ENCODE measurements around the gene SEPSECS.

Gene SEPSECS

GRCh38 chr4:25155947-25156346 is 4.3 kb downstream of the SEPSECS start:
- DNase-seq (ENCODE audit: low spot score): no peak

- peak; percentile 61 for DNase-seq (ENCODE audit: low spot score)
Measured at GRCh38 chr4:25154594-25155265, 5.5 kb downstream of the SEPSECS start.

GRCh38 chr4:25146076-25146475 is 14.2 kb downstream of the SEPSECS start:
- DNase-seq (ENCODE audit: low spot score): no peak

- peak; percentile 31 for DNase-seq (ENCODE audit: low spot score)
Measured at GRCh38 chr4:25144870-25145481, 15.3 kb downstream of the SEPSECS start.

GRCh38 chr4:25142468-25142867 is 17.8 kb downstream of the SEPSECS start:
- no peak for DNase-seq (ENCODE audit: low spot score)

GRCh38 chr4:25141592-25141991 is 18.7 kb downstream of the SEPSECS start:
- DNase-seq (ENCODE audit: low spot score): no peak

GRCh38 chr4:25133132-25133531 is 27.1 kb downstream of the SEPSECS start:
- no peak for DNase-seq (ENCODE audit: low spot score)

- no peak for DNase-seq (ENCODE audit: low spot score)
Measured at GRCh38 chr4:25131926-25132325, 28.3 kb downstream of the SEPSECS start.

- no peak for DNase-seq (ENCODE audit: low spot score)
Measured at GRCh38 chr4:25131381-25131780, 28.9 kb downstream of the SEPSECS start.

GRCh38 chr4:25129917-25130316 is 30.3 kb downstream of the SEPSECS start:
- DNase-seq (ENCODE audit: low spot score): no peak

- no peak for DNase-seq (ENCODE audit: low spot score)
Measured at GRCh38 chr4:25128671-25129070, 31.6 kb downstream of the SEPSECS start.

GRCh38 chr4:25123236-25123635 is 37.0 kb downstream of the SEPSECS start:
- no peak for DNase-seq (ENCODE audit: low spot score)

- DNase-seq (ENCODE audit: low spot score): no peak
Measured at GRCh38 chr4:25120146-25120940, 39.9 kb downstream of the SEPSECS start.

- DNase-seq (ENCODE audit: low spot score): no peak
Measured at GRCh38 chr4:25117716-25118472, 42.4 kb downstream of the SEPSECS start.

- no peak for DNase-seq (ENCODE audit: low spot score)
Measured at GRCh38 chr4:25117274-25117673, 43.0 kb downstream of the SEPSECS start.

- DNase-seq (ENCODE audit: low spot score): no peak
Measured at GRCh38 chr4:25113915-25114904, 46.0 kb downstream of the SEPSECS start.

- no peak for DNase-seq (ENCODE audit: low spot score)
Measured at GRCh38 chr4:25112995-25113380, 47.3 kb downstream of the SEPSECS start.

- DNase-seq (ENCODE audit: low spot score): no peak
Measured at GRCh38 chr4:25112366-25112994, 47.8 kb downstream of the SEPSECS start.

- DNase-seq (ENCODE audit: low spot score): no peak
Measured at GRCh38 chr4:25111648-25112196, 48.5 kb downstream of the SEPSECS start.

Data from HuH-7 (cell line).